ENCODE measurements around the gene SDHA. TPM values are rescaled to one million over a fixed set of nuclear protein-coding genes. Genes with fewer than 3 reads are reported as not detected.
A peak's percentile ranks its signal among the peaks of the same experiment; 100 is the strongest.

SDHA gene
- total and polyA plus RNA-seq, 9 of the 15 experiments (the other 6 are each of a cell fraction or from before 2014, with no cell fraction given) = 82.9 to 191 (median 130) TPM

GRCh38 chr5:199197-199949 lies 18.7 kb upstream of the SDHA start:
- DNase-seq (ENCODE audit: extremely low read depth in 1 of 4, low spot score in 3 of 4) (no peak), FAIRE-seq (no peak), ATAC-seq (no peak)
- H3K36me3 ChIP-seq (ENCODE audit: control insufficient read depth, insufficient read depth, low read length) = peaks cover 11% of the 10 kb centered on the region
- peaks cover 2 to 37% of the 10 kb centered on the region in 2 experiments; a peak in 3 of 5 replicates for H3K4me1 ChIP-seq (replicated peaks in 1 of 2; ENCODE audit: control insufficient read depth in 2 of 2, insufficient read depth in 2 of 2, low read length in 2 of 2)
- no TSS peak for BruUV-seq (replicated peaks)
- TF ChIP-seq ZBTB9 (CRISPR knock-in tag; IDR thresholded peaks at IDR 0.05) = peak; percentile 97
- TF ChIP-seq CBX3 (IDR thresholded peaks at IDR 0.05; ENCODE audit: borderline replicate concordance in 1 of 2, low read length in 2 of 2) = no peak
- intact Hi-C loops (cut with micrococcal nuclease) = no loop called here
- H2AFZ ChIP-seq (ENCODE audit: low read depth, low read length) = no peak overlapping the region
- H3K9ac ChIP-seq (ENCODE audit: insufficient read depth in 1 of 2, low read depth in 2 of 2, low read length in 2 of 2) = no peak overlapping the region
- H3K27ac ChIP-seq (ENCODE audit: extremely low read depth, low read depth, low read length) = no peak overlapping the region
- ChIA-PET CTCF (ENCODE audit: low intra/inter-chr PET ratio) (no interaction called here), POLR2A (interaction anchor here (0.9 to 1.0 kb wide), 2 partner anchors 8 to 10 kb away, joined by 3 to 5 read pairs; partner anchors contain the start of gene LRRC14B)
- no peak overlapping the region for H3K4me3 ChIP-seq
- H3K4me2 ChIP-seq (ENCODE audit: insufficient read depth, low read length) = no peak overlapping the region
- WGBS (ENCODE audit: insufficient coverage, low coverage, missing lambda C conversion rate) = 70% methylated on average over 14 of the region's 16 CpGs
- H3K9me3 ChIP-seq (replicated peaks; ENCODE audit: control insufficient read depth, insufficient read depth, low read depth, low read length) = no peaks in the 10 kb centered on the region
- in situ Hi-C loops (cut with MboI) = no loop called here
- H3K27me3 ChIP-seq (ENCODE audit: control insufficient read depth in 2 of 2, insufficient read depth in 2 of 2, low read length in 2 of 2) = peaks cover 3 to 7% of the 10 kb centered on the region in 2 experiments; a peak in 3 of 5 replicates
- no peaks in the 10 kb centered on the region for H3K9me1 ChIP-seq (ENCODE audit: control insufficient read depth, insufficient read depth, low read length)
- no peaks in the 10 kb centered on the region for H3K79me2 ChIP-seq (ENCODE audit: control insufficient read depth, insufficient read depth, low read length)
- H4K20me1 ChIP-seq (replicated peaks; ENCODE audit: control insufficient read depth, insufficient read depth, low read length) = no peaks in the 10 kb centered on the region; the same call in 1 of the 2 replicates

Measured in K562 (cell line).